Measurements from ENCODE around the gene PICK1.

Gene PICK1

DNA sequence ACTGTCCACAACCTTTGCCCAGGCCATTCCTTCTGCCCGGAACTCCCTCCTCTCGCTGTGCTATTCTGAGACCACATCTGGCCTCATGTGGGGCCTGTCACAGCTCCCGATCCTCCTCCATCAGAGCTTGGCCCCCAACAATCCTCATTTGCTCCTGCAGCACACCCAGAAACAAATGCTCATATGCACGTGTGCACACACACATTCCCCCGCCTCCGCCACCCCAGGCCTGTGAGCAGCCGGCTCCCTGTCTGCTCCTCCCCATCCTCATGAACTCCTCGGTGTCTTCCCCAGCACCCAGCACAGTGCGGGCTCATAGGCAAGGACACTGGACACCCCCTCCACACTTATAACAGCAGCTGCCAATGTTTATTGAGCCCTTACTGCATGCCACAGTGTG lies 29.7 kb upstream of the PICK1 start (continued):
- TF ChIP-seq, protein P1, sequence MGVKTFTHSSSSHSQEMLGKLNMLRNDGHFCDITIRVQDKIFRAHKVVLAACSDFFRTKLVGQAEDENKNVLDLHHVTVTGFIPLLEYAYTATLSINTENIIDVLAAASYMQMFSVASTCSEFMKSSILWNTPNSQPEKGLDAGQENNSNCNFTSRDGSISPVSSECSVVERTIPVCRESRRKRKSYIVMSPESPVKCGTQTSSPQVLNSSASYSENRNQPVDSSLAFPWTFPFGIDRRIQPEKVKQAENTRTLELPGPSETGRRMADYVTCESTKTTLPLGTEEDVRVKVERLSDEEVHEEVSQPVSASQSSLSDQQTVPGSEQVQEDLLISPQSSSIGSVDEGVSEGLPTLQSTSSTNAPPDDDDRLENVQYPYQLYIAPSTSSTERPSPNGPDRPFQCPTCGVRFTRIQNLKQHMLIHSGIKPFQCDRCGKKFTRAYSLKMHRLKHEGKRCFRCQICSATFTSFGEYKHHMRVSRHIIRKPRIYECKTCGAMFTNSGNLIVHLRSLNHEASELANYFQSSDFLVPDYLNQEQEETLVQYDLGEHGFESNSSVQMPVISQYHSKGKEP (tag by site-specific recombination; IDR thresholded peaks at IDR 0.05) = no peak
- TF ChIP-seq, protein P2, sequence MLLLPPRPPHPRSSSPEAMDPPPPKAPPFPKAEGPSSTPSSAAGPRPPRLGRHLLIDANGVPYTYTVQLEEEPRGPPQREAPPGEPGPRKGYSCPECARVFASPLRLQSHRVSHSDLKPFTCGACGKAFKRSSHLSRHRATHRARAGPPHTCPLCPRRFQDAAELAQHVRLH (tag by site-specific recombination; IDR thresholded peaks at IDR 0.05) = no peak

DNA sequence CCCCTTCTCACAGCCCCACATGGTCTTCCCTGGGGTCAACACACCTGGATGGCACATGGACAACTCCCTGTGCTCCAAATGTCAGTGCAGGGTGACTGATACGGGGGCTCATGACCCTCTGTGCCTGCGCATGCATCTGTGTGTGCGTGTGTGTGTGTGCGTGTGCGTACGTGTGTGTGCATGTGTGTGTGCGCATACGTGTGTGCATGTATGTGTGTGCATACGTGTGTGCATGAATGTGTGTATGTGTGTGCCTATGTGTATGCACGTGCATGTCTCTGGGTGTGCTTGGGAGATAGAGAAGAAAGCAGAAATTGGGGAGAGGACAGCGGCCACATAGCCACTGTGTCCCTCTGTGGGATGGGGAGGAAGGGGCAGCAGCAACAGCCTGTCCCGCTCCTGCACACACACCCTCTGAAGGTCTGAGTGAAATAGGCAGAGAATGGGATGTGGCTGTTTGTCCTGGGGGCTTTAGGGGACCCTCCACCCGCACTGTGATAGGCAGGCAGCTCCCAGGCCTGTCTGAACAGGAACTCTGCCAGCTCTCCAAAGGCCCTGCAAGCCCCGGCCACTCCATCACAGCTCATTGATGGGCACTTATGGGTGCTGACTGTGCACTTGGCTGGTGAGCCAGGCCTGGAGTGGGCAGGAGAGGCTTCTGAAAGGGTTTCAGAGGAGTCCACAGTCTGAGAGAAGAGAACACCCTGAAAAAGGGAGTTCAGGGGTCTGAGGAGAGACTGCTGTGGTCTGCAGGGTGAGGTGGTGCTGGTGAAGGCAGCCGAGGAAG lies 28.7 kb upstream of the PICK1 start:
- TF ChIP-seq ZSCAN4 (tag by site-specific recombination; IDR thresholded peaks at IDR 0.05) = peak; percentile 94
- TF ChIP-seq ZNF585B (tag by site-specific recombination; IDR thresholded peaks at IDR 0.05) = no peak
- ChIA-PET CTCF (interaction anchor here (0.6 to 1.2 kb wide), 4 partner anchors 9 to 386 kb away, joined by 3 to 8 read pairs (median 5); no protein-coding TSS in a partner anchor), POLR2A (interaction anchor here (0.6 kb wide), 1 partner anchor 420 kb away, joined by 5 read pairs; no protein-coding TSS in a partner anchor)
- Histone ChIP-seq H3K36me3 (ENCODE audit: control insufficient read depth in 2 of 2, insufficient read depth in 1 of 2, low read length in 2 of 2) (no peaks in the 10 kb centered on the region), H3K9me3 (ENCODE audit: control insufficient read depth, insufficient read depth, low read depth, low read length) (no peaks in the 10 kb centered on the region), H3K27ac (ENCODE audit: extremely low read depth, low read depth, low read length) (no peak overlapping the region), H3K4me1 (ENCODE audit: control insufficient read depth, insufficient read depth, low read length) (no peaks in the 10 kb centered on the region), H3K4me3 (ENCODE audit: low read depth, low read length) (no peak overlapping the region)

- no peaks in the 10 kb centered on the region for H3K4me1 ChIP-seq (ENCODE audit: control insufficient read depth, insufficient read depth, low read length)
- TF ChIP-seq ZNF571 (tag by site-specific recombination; IDR thresholded peaks at IDR 0.05) = no peak
- peak; percentile 92 for TF ChIP-seq ZFP3 (tag by site-specific recombination; IDR thresholded peaks at IDR 0.05; ENCODE audit: low read depth)
- no peak for TF ChIP-seq ZNF560 (tag by site-specific recombination; IDR thresholded peaks at IDR 0.05; ENCODE audit: borderline replicate concordance)
Measured at GRCh38 chr22:38029370-38029769, 27.8 kb upstream of the PICK1 start.

DNA sequence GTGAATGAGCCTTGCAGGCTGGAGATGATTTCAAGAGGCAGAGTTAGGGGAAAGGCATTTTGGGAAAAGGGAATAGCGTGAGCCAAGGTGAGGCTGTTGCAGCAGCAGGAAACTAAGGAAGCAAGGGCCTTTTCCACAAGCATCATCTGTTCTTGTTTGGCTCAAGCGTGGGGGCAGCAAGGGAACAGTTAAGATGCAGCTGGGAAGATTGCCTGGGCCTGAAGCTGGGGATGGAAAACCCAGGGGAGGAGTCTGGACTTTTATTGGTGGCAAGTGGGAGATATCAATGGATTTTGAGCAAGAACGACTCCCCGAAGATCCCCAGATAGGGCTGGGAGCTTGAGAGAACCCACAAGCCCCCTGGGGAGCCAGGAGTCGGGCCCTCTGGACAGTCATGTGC lies 27.3 kb upstream of the PICK1 start:
- H3K9me3 ChIP-seq (ENCODE audit: control insufficient read depth, insufficient read depth, low read depth, low read length) = no peaks in the 10 kb centered on the region
- CTCF ChIA-PET = interaction anchor here (0.8 to 4.0 kb wide), 3 partner anchors 13 to 125 kb away, joined by 3 to 19 read pairs (median 5); no protein-coding TSS in a partner anchor
- TF ChIP-seq WT1 (tag by site-specific recombination; IDR thresholded peaks at IDR 0.05) = no peak
- no peak for TF ChIP-seq ZNF792 (tag by site-specific recombination; IDR thresholded peaks at IDR 0.05)
- TF ChIP-seq ZBTB21 (tag by site-specific recombination; IDR thresholded peaks at IDR 0.05) = no peak
- no peak for TF ChIP-seq KLF16 (tag by site-specific recombination; IDR thresholded peaks at IDR 0.05)
- TF ChIP-seq, protein P3, sequence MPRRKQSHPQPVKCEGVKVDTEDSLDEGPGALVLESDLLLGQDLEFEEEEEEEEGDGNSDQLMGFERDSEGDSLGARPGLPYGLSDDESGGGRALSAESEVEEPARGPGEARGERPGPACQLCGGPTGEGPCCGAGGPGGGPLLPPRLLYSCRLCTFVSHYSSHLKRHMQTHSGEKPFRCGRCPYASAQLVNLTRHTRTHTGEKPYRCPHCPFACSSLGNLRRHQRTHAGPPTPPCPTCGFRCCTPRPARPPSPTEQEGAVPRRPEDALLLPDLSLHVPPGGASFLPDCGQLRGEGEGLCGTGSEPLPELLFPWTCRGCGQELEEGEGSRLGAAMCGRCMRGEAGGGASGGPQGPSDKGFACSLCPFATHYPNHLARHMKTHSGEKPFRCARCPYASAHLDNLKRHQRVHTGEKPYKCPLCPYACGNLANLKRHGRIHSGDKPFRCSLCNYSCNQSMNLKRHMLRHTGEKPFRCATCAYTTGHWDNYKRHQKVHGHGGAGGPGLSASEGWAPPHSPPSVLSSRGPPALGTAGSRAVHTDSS (tag by site-specific recombination; IDR thresholded peaks at IDR 0.05) = no peak
- TF ChIP-seq ZNF10 (tag by site-specific recombination; IDR thresholded peaks at IDR 0.05) = no peak
- no peak for TF ChIP-seq ZNF701 (tag by site-specific recombination; IDR thresholded peaks at IDR 0.05)
- no peak for TF ChIP-seq ZNF416 (tag by site-specific recombination; IDR thresholded peaks at IDR 0.05)
- no peak for TF ChIP-seq ZNF530 (tag by site-specific recombination; IDR thresholded peaks at IDR 0.05; ENCODE audit: low read depth)
- TF ChIP-seq, protein P4, sequence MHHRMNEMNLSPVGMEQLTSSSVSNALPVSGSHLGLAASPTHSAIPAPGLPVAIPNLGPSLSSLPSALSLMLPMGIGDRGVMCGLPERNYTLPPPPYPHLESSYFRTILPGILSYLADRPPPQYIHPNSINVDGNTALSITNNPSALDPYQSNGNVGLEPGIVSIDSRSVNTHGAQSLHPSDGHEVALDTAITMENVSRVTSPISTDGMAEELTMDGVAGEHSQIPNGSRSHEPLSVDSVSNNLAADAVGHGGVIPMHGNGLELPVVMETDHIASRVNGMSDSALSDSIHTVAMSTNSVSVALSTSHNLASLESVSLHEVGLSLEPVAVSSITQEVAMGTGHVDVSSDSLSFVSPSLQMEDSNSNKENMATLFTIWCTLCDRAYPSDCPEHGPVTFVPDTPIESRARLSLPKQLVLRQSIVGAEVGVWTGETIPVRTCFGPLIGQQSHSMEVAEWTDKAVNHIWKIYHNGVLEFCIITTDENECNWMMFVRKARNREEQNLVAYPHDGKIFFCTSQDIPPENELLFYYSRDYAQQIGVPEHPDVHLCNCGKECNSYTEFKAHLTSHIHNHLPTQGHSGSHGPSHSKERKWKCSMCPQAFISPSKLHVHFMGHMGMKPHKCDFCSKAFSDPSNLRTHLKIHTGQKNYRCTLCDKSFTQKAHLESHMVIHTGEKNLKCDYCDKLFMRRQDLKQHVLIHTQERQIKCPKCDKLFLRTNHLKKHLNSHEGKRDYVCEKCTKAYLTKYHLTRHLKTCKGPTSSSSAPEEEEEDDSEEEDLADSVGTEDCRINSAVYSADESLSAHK (tag by site-specific recombination; IDR thresholded peaks at IDR 0.05) = no peak
- POLR2A ChIA-PET = no interaction called here
- H3K4me3 ChIP-seq (ENCODE audit: low read depth, low read length) = no peak overlapping the region
- H3K27ac ChIP-seq (ENCODE audit: extremely low read depth, low read depth, low read length) = no peak overlapping the region
- H3K36me3 ChIP-seq (ENCODE audit: control insufficient read depth in 2 of 2, insufficient read depth in 1 of 2, low read length in 2 of 2) = no peaks in the 10 kb centered on the region
- H3K4me1 ChIP-seq (ENCODE audit: control insufficient read depth, insufficient read depth, low read length) = no peaks in the 10 kb centered on the region

More at GRCh38 chr22:38029370-38029769, 27.8 kb upstream of the PICK1 start:
- Histone ChIP-seq H3K27ac (ENCODE audit: extremely low read depth, low read depth, low read length) (no peak overlapping the region), H3K9me3 (ENCODE audit: control insufficient read depth, insufficient read depth, low read depth, low read length) (no peaks in the 10 kb centered on the region), H3K36me3 (ENCODE audit: control insufficient read depth in 2 of 2, insufficient read depth in 1 of 2, low read length in 2 of 2) (no peaks in the 10 kb centered on the region), H3K4me3 (ENCODE audit: low read depth, low read length) (no peak overlapping the region)
- POLR2A ChIA-PET = no interaction called here
- CTCF ChIA-PET = interaction anchor here (0.8 to 4.0 kb wide), 5 partner anchors 12 to 125 kb away, joined by 3 to 19 read pairs (median 5); no protein-coding TSS in a partner anchor
